Measurements from ENCODE around the gene PRKCH.
"Not testable (repeated sequence)": the region's sequence is repeated elsewhere in the genome, so short reads cannot be mapped to it uniquely, and the experiment has no call there.

PRKCH gene

GRCh38 chr14:61460718-61461611 is 139.6 kb downstream of the PRKCH start:
- peak in 1 of 6 experiments; percentile 23 for DNase-seq

DNA sequence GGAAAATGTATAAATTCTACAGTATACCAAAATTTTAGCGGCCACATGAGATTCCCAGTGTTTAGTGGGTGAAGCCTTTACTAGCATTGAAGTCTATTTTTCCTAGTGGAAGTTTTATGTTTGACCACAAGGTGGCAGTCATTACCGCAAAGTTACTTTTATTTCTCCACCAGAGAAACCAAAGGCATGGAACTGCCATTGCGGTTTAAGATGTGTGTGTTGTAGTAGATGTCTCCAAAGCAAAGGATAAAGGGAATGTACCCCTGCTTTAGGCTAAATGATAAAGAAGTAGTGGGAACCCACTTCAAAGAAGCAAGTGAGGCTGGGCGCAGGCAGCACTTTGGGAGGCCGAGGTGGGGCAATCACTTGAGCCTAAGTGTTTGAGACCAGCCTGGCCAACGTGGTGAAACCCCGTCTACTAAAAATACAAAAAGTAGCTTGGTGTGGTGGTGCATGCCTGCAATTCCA is 140.5 kb downstream of the PRKCH start:
- peak; percentile 21 to 76 (median 42) for DNase-seq

DNA sequence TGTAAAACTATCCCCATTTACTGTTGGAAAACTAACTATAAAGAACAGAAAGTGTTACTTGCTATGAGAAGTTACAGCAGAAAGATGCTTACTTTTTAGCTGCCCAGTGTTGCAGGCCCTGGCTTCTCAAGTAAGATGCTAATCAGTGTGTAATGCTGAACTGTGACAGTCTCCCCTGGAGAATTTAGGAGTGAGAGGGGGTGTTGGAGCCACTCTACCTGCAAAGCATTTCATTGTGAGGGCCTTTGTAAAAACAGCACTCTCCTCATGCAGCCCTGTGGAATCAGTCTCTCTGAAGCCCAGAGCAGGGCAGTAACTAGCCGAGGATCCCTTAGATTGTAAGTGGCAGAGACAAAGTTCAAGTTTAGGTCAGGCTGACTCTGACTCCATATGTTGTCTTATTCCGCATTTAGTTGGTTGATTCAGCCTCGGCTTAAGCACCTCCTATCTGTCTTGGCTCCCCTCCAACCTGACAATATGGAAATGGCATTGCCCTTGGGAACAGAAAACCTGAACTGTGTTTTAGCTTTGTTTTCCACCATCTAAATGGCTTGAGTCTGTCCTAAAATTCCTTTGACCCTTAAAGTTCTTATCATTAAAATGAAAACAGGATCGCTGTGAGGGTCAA is 141.3 kb downstream of the PRKCH start:
- no peak for DNase-seq

DNA sequence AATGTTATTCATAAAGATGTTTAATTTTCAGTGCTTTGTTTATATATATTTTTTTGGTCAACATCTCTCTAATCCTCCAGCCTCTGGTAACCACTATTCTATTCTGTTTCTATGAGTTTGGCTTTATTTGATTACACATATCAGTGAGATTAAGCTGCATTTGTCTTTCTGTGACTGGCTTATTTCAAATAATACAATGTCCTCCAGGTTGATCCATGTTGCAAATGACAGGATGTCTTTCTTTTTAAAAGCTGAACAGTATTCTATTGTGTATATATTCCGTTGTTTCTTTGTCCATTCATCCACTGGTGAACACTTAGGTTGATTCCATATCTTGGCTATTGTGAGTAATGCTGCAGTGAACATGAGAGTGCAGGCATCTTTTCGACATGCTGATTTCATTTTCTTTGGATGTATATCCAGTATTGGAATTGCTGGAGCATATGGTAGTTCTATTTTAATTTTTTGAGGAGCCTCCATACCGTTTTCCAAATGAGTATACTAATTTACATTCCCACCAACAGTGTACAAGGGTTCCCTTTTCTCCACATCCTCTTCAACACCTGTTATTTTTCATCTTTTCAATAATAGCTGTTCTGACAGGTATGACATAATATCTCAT is 142.4 kb downstream of the PRKCH start:
- DNase-seq = no peak

DNA sequence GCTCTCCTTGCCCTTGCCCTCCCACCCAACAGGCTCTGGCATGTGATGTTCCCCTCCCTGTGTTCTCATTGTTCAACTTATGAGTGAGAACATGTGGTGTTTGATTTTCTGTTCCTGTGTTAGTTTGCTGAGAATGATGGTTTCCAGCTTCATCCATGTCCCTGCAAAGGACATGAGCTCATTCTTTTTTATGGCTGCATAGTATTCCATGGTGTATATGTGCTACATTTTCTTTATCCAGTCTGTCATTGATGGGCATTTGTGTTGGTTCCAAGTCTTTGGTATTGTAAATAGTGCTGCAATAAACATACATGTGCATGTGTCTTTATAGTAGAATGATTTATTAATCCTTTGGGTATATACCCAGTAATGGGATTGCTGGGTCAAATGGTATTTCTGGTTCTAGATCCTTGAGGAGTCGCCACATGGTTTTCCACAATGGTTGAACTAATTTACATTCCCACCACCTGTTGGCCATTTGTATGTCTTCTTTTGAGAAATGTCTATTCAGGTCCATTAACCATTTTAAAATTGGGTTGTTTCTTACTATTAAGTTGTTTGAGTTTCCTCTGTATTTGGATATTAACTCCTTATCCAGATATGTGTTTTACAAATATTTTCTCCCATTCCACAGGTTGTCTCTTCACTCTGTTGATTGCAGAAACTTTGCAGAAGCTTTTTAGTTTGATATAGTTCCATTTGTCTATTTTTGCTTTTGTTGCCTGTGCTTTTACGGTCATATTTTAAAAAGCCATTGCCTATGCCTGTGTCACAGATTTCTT is 143.4 kb downstream of the PRKCH start:
- not testable (repeated sequence) for DNase-seq

DNA sequence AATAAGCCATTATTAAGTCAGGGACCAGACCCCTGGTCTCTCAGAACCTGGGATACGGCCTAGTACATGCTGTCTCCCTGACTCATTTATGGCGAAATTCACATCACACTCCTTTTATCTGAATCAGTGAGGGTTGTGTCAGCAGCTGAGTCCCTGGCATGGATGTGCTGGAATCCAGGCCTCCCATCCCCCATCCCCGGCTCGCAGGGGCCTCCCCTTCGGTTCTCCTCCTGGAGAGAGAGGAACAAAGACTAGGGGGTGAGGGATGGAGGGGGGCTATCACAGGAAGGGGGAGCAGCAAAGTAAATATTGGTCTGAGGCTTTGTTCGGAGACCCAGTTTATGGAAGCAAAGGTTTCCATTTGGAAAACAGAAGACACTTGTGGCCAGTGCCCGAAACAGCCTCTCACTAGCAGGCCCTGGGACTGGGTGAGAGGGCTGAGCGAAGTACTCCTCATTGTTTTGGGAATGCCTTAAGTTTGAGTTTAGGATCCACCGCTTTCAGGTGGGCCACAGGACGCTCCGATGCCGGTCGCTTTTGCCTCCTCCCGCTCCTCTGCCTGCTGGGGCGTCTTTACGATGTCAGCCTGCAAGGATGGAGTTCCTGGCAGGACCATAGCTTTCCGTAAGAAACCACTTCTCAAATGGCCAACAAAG is 145.0 kb downstream of the PRKCH start:
- DNase-seq = no peak

- DNase-seq = no peak
These were observed 145.5 kb downstream of the PRKCH start for GRCh38 chr14:61466905-61467280.

GRCh38 chr14:61467296-61467695 is 145.9 kb downstream of the PRKCH start:
- DNase-seq = no peak

GRCh38 chr14:61468063-61468825 is 146.9 kb downstream of the PRKCH start:
- DNase-seq = no peak

GRCh38 chr14:61469781-61470180 is 148.4 kb downstream of the PRKCH start:
- DNase-seq = no peak

DNA sequence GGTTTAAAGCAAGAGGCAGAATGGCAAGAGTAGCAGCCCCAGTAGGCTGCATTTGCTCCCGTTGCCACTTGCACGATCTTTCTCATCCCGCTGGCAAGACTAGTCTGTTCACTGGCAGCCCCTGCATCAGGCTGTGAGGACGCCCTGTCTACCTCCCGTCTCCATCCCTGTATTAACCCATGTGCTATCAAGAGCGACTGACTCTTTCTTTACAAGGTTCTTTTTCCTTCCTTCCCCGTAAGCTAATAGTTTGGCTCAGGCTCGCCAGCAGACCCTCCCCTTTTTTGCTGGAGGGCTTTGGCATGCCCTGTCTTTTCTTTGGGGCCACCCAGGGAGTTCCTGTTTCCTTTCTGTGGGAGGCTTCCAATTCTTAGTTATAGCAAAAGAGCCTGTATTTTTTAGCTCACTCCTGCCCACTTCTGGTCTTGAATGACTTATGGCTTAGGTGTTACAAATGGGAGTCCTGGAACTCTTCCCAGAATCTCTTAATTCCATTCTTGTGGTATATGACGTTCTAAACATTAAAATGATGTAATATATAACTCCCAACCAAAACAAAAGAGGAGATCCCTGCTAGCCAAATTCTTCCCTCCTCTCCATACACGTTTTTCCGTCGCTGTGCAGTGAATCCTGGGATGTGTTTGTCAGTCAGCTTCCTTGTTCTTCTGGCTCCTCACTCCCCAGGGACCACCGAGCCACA is 149.0 kb downstream of the PRKCH start:
- DNase-seq = no peak

DNA sequence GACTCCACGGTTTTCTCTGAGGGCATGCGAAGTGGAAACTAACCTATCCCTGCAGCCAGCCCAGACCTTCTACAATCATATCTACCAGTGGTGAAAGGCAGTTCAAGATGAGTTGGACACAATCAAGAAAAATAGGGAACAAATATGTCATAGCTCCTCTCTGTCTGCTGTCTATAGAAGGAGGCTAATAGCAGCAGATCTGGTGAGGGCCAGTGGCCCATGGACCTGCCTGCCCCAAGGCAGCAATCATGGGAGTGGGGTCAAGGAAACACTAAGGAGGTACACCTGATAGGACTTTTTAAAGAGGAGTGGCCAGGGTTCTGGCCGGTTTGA is 149.5 kb downstream of the PRKCH start:
- no peak for DNase-seq

DNA sequence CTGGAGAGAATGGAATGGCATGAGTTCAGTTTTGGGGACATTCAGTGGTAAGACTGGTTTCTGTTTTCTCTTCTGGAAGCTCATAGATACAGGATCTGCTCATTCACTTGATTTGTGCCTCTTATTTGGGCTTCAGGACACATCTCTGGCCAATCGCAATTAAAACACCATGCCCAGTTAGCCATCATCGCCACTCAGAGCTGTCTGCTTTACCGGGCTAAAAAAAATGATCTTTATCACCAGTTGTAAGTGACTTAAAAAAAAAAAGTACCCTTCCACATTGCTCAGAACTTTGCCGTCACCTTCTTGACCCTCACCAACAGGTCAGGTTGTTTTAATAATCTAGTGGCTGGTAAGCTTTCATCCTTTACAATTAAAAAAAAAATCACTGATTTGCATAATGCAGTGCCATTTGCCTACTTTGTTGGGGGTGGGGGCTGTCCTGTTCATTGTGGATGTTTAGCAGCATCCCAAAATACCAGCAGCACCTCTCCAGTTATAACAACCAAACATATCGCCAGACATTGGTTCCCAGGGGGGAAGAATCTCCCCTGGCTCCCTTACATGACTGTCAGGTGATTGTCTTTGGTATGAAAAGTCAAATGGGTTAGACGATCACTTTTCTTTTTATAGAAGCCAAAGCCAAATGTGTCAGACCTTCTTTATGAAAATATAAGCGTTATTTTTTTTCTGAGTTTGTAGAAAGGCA is 150.1 kb downstream of the PRKCH start:
- no peak for DNase-seq

- peak in 4 of 6 experiments; percentile 29 to 47 (median 44) for DNase-seq
These were observed 150.8 kb downstream of the PRKCH start for GRCh38 chr14:61472011-61472672.

DNA sequence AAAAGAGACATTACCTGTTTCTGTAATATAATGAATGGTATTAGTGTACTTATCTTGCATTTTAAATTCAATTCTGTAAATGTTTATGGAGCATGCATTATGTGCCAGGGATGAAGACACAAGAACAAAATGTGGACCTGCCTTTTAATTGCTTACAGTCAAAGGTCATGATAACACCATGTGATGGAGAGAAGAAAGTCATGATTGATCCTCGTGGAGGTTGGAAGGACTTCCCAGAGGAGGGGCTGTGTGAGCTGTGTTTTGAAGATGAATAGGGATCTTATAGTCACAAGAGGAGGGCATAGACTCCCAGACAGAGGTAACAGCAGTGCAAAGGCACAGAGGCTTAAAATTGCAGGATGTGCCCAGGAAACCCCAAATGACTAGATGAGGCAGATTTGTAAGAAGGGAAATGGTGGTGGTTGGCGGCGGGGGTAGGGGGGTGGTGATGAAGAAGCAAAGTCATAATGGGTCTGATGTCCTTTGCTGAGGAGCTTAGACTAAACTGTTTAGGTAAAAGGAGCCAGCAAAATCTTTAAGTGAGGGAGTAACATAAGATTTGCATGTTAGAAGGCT is 151.5 kb downstream of the PRKCH start:
- DNase-seq = peak; percentile 33 to 44 (median 39)

DNA sequence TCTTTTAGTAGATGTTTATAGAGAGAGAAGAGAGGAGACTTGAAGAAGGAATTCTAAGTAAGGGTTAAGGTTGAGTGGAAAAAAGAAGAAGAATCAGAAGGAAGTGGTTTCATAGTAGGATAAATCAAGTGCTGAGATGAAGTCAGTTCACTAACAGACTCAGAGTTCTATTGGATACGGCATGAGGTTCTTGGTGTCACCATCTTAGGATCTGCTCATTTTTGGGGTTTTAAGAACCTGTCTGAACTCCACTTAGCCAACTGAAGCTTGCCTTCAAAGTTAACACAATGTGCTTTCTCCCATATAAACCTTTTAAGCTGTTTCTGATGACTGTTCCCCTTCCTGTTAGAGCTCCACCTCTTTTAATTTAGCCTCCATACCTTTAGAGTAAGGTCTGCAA is 152.6 kb downstream of the PRKCH start:
- DNase-seq = peak in 3 of 6 experiments; percentile 60 to 71 (median 64)

DNA sequence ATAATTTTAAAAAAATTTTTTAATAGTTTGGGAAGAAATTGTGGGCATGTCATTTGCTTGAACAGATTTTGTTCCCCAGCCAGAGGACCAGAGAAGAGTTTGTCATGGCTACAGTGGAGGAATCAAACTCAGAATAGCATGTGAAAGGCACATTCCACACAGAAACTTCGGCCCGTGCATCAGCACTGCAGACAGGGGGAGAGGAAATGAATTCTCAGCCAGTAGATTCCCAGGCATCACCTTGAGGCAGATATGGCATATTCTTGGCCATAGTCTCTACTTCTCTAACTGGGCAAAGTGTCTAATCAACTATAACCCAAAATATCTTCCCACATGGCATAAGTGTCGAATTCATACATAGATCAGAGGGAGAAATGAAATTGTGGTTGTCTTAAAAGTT is 153.3 kb downstream of the PRKCH start:
- DNase-seq = no peak

GRCh38 chr14:61475316-61475715 is 153.9 kb downstream of the PRKCH start:
- DNase-seq = peak in 1 of 6 experiments; percentile 21

DNA sequence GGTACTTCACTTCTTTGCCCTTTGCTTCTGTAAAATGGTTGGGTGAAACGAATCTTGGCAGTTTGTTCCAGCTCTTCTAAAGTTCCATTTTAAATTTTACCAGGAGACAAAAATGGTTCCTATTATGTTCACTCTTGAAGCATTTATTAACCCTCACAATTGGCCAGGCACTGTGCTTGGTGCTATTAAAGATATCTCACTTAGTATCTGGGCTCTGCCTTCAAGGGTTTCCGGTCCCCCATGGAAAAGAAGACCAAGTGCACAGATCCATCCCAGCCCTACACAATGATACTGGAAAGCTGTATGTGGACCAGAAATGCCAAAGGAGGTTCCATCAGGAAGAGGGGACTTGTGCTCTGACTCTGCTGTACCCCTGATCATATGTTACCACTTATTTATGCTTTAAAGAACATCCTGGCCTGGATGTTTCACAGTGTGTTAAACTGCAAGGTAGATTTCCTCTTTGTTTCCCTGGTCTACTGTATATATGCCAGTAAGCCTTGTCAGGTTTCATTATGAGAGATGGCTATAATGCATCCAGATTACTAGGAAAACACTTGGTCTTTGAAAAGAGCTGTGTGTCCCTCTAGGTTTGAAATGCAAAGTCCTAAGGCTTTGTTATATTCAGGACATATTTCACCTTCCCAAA is 154.8 kb downstream of the PRKCH start:
- DNase-seq = no peak
